Thyroid gland (tissue), 4 donors: ENCODE data around the gene PDZK1. TPM values are rescaled to one million over a fixed set of nuclear protein-coding genes. Genes with fewer than 3 reads are reported as not detected.

Experiments used
- DNase-seq, 2 donors: peaks; one replicate each; pipeline ENCODE4 v3.0.0-alpha.2; 2019
- H3K27ac ChIP-seq, 3 donors: fragments of 200-600 bp; sonication (generic); 1 replicate in 2 of 3; 2 replicates in 1 of 3; pipeline ENCODE4 v1.5.1; 2016 to 2019; ENCODE audit warnings: mild to moderate bottlenecking in 1 of 3, moderate library complexity in 1 of 3
- H3K27me3 ChIP-seq: fragments of 200-600 bp; sonication (generic); one replicate; pipeline ENCODE4 v1.5.1; 2019
- H3K36me3 ChIP-seq, 2 donors: fragments of 200-600 bp; sonication (generic); one replicate each; pipeline ENCODE4 v1.5.1; 2016 to 2019
- H3K4me1 ChIP-seq, 2 donors: fragments of 200-600 bp; sonication (generic); one replicate each; pipeline ENCODE4 v1.5.1; 2017 to 2019
- H3K4me3 ChIP-seq, 3 donors: fragments of 200-600 bp; sonication (generic); replicated peaks in 1 of 3; 1 replicate in 2 of 3; 2 replicates in 1 of 3; pipeline ENCODE4 v1.5.1; 2016; ENCODE audit warnings: mild to moderate bottlenecking in 1 of 3
- H3K9me3 ChIP-seq: fragments of 200-600 bp; sonication (generic); one replicate; pipeline ENCODE4 v1.5.1; 2017
- POLR2A ChIP-seq, 2 donors: fragments of 450-650 bp; IDR thresholded peaks; one replicate each; pipeline ENCODE4 v1.6.1; 2017; ENCODE audit warnings: antibody characterized with exemption in 2 of 2, mild to moderate bottlenecking in 2 of 2, moderate library complexity in 1 of 2
- WGBS, 2 donors: methylation state at CpG; one replicate each; pipeline ENCODE4 v1.1.5; 2017; 5-methylcytosine and 5-hydroxymethylcytosine counted together
- intact Hi-C: fragments of 100-400 bp; cut with DNase I; formaldehyde crosslinking; loops from one replicate; pipeline ENCODE4 v1.15.1; 2023
- total RNA-seq, 4 donors: library from RNA; depleted of rRNA; stranded (reverse); fragments of >200 nt; gene quantifications; one replicate each; pipeline ENCODE4 v1.2.3, GENCODE V29; 2016
- TF ChIP-seq, protein P1 (sequence below), 6 experiments: fragments of 200-600 bp in 3 of 6; fragments of 450-650 bp in 3 of 6; sonication (generic) in 3 of 6; IDR thresholded peaks; one replicate each; pipeline ENCODE4 v1.5.1; 2016 to 2019; ENCODE audit warnings: antibody characterized with exemption in 6 of 6, mild to moderate bottlenecking in 2 of 6, inconsistent platforms in 1 of 6, moderate library complexity in 1 of 6

The PDZK1 gene
- total RNA-seq, 4 donors from 2014 or later, result 0.27 to 0.56 (median 0.29) TPM; not detected in 1

GRCh38 chr1:145717833-145718232 lies 10.7 kb upstream of the PDZK1 start:
- 73 to 100% methylated on average over 1 of the region's 1 CpG for WGBS, 2 donors

DNA sequence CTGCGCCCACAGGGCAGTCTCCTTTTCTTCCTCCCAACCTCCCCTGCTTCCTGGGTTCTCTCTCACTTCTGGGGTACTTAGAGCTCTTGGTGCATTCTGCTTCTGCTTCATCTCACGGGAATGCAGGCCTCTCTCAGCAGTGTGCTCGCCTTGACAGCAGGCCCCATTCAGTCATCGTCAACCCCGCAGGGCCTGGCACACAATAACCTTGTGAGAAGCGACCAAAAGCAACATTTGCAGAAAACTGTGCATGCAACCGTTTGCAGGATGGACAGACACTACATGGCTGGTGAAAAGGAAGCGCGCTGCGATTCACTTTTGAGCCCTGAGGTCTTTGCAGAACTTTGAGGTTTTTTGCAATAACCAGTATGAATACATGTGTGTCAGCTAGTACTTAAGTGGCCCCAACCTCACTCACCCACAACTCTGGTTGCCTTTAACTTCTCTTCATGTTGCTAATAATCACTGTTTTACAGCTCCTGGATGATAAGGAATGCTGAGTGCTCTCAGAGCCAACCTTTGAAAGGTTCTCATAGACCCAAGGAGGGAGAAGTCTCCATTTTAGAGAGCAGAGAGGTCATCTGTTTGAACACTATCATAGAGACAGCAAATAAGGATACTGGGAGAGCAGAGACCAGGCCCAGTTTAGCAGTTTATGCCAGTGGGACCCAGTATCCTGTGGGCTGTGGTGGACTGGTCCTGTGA lies 9.6 kb upstream of the PDZK1 start:
- Histone ChIP-seq H3K9me3 (no peaks in the 10 kb centered on the region), H3K4me3 (no peak overlapping the region), H3K27ac (no peak overlapping the region), H3K27me3 (no peaks in the 10 kb centered on the region), H3K36me3 (no peaks in the 10 kb centered on the region), H3K4me1 (peaks cover 0 to 24% of the 10 kb centered on the region in 2 donors)
- no peak for DNase-seq
- TF ChIP-seq, protein P1, sequence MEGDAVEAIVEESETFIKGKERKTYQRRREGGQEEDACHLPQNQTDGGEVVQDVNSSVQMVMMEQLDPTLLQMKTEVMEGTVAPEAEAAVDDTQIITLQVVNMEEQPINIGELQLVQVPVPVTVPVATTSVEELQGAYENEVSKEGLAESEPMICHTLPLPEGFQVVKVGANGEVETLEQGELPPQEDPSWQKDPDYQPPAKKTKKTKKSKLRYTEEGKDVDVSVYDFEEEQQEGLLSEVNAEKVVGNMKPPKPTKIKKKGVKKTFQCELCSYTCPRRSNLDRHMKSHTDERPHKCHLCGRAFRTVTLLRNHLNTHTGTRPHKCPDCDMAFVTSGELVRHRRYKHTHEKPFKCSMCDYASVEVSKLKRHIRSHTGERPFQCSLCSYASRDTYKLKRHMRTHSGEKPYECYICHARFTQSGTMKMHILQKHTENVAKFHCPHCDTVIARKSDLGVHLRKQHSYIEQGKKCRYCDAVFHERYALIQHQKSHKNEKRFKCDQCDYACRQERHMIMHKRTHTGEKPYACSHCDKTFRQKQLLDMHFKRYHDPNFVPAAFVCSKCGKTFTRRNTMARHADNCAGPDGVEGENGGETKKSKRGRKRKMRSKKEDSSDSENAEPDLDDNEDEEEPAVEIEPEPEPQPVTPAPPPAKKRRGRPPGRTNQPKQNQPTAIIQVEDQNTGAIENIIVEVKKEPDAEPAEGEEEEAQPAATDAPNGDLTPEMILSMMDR (IDR thresholded peaks at IDR 0.05), result no peak
- no peak for TF ChIP-seq POLR2A (IDR thresholded peaks at IDR 0.05)
- WGBS, 2 donors, result 61 to 62% methylated on average over 9 to 10 of the region's 10 CpGs
- intact Hi-C loops, result no loop called here

More at GRCh38 chr1:145717833-145718232, 10.7 kb upstream of the PDZK1 start:
- Histone ChIP-seq H3K9me3 (no peaks in the 10 kb centered on the region), H3K4me1 (peaks cover 0 to 21% of the 10 kb centered on the region in 2 donors), H3K27ac (no peak overlapping the region), H3K27me3 (no peaks in the 10 kb centered on the region), H3K4me3 (no peak overlapping the region), H3K36me3 (no peaks in the 10 kb centered on the region)
- no peak for TF ChIP-seq POLR2A (IDR thresholded peaks at IDR 0.05)
- TF ChIP-seq, protein P1 (IDR thresholded peaks at IDR 0.05), result no peak
- DNase-seq, result no peak
- intact Hi-C loops, result no loop called here

- Histone ChIP-seq H3K36me3 (no peaks in the 10 kb centered on the region), H3K27ac (peak overlapping the region in 2 of 3 donors; percentile 12 to 46), H3K4me1 (peaks cover 8 to 18% of the 10 kb centered on the region in 2 donors), H3K27me3 (no peaks in the 10 kb centered on the region), H3K9me3 (no peaks in the 10 kb centered on the region), H3K4me3 (no peak overlapping the region)
- DNase-seq, result no peak
- WGBS, 2 donors, result 80 to 87% methylated on average over 6 of the region's 6 CpGs
- TF ChIP-seq POLR2A (IDR thresholded peaks at IDR 0.05), result no peak
- TF ChIP-seq, protein P1 (IDR thresholded peaks at IDR 0.05), result no peak
- intact Hi-C loops, result no loop called here
These were observed 7.5 kb upstream of the PDZK1 start for GRCh38 chr1:145714524-145715111.

- peak; percentile 16 to 33 for DNase-seq
- Histone ChIP-seq H3K4me3 (no peak overlapping the region), H3K9me3 (no peaks in the 10 kb centered on the region), H3K27me3 (no peaks in the 10 kb centered on the region), H3K27ac (peak overlapping the region in 2 of 3 donors; percentile 45 to 47), H3K4me1 (peaks cover 8 to 13% of the 10 kb centered on the region in 2 donors), H3K36me3 (no peaks in the 10 kb centered on the region)
- intact Hi-C loops, result no loop called here
- WGBS, 2 donors, result 31 to 42% methylated on average over 2 to 3 of the region's 3 CpGs
- TF ChIP-seq, protein P1 (IDR thresholded peaks at IDR 0.05), result no peak
- TF ChIP-seq POLR2A (IDR thresholded peaks at IDR 0.05), result no peak
These were observed 4.1 kb upstream of the PDZK1 start for GRCh38 chr1:145711213-145711651.
